Hematopoietic multipotent progenitor cell (in vitro differentiated cells): ENCODE measurements around the gene PDHX. TPM values are rescaled to one million over a fixed set of nuclear protein-coding genes. Genes with fewer than 3 reads are reported as not detected.

ENCODE experiments used
- DNase-seq, 3 donors: peaks; one replicate each; pipeline ENCODE4 v3.0.0-alpha.2; 2011 to 2015; ENCODE audit warnings: low read depth in 2 of 3, low spot score in 2 of 3
- small RNA-seq: library from RNA; depleted of rRNA; stranded (forward); fragments of <200 nt; gene quantifications from one replicate; pipeline ENCODE3, GENCODE V24; 2012
- total RNA-seq: library from RNA; depleted of rRNA; stranded (reverse); fragments of >200 nt; gene quantifications from one replicate; pipeline ENCODE4 v1.2.3, GENCODE V29; 2012

The PDHX gene
- total RNA-seq, 1 donor, result 15.6 TPM

DNA sequence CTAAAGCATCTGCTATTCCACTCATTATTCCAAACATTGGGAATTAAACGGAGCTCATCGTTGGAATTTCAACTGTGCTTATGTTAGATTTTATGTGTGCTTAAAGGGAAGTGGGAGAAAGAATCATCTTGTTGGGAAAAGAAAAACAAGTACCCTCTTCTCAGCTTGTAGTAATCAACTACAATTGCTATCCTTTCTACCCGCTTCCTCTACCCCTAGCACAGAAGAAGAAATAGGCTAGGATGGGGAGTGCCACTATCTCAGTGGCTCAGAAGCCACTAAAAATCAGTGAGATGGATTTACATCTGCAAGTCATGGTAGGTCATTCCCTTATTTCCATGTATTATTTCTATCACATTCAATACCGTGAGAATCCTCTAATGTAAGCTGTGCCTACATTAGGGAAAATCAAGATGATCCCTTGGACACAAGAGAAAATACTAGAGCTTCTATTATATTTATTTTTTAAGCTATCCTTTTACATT lies 124.7 kb downstream of the PDHX start:
- DNase-seq, result no peak

DNA sequence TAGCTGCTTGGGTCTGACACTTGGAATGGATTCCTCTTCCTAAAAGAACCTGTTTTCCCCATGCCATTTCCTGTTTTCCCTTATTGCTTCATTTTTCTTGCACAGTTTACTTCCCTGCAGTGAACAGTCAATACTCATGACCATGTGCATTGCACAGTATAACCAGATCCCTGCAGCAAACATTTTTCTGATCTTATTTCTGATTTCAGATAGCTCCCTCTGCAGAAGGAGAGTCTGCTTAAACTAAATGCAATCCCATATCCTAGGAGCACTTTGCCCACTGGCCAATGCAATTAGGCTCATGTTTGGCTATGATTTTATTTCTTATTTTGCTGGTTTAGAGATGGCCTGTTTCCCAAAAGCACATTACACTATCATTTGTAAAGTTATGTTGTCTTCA lies 125.8 kb downstream of the PDHX start:
- DNase-seq, result no peak

DNA sequence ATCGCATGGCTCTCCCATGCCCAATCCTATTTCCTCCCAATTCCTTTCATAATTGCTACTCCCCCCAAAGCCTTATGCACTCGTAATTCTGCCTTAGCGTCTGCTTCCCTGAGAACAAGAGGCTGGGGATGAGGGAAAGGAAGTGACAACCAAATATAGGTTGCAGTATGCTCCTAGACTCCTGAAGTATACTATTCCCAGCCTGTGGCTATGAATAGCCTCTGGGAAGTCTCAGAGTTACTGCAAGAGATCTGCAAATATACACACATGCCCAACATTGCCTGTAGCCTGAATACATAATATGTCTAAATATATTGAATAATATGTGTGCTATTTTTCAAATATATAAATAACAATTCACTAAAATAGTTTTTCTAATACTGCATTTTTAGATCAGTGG lies 126.5 kb downstream of the PDHX start:
- no peak for DNase-seq

DNA sequence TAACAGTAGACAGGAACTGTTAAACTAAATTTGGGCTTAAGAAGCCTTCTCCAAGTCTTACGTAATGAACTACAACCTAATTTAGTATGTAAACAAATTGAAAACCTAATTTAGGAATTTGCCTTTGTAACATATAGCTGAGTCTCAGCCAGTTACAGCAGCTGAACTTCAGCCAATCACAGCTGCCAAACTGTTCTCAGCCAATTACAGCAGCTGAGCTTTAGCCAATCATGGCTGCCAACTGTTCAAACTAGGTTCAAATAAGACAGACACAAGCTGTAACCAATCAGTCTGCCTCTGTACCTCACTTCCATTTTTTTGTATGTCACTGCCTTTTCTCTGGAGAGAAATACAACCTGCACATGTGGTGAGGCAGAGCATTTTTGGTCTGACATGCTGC lies 127.5 kb downstream of the PDHX start:
- DNase-seq, result peak in 1 of 3 donors; percentile 46

DNA sequence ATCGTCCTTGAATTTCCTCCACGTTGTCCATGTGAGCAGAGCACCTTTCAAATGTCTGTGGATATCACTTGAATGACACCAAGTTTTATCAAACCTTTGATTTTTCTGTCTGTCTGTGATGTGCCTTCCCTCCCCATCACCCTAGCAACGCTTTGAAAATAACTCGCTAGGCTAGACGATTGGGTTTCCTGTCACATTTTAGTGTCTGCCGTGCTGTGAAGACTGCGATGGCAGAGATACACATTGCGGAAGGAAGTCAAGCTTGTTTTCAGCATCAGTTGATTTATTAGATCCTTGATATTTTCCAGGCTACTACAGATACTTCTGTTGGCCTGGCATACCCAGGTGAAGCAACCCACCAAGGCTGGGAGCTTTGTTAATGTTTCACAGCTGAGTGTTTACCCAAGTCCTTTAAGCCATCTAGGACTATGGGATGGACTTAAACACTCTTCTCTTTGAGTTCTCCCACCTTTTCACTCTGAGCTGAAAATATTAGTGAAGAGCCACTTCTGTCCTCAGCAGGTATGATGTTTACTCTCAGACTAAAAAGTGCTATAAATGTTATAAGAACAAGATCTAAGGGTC lies 128.9 kb downstream of the PDHX start:
- peak; percentile 77 to 95 (median 87) for DNase-seq

Small RNAs within 50 kb of the gene (small RNA-seq; reads per million reads assigned to genes)
- gene MIR1343, result not detected

Other genes starting within 250 kb of the PDHX start
- gene APIP, start 239 bp upstream of the PDHX start, total RNA-seq, result 12.4 TPM
- gene CD44, start 222.6 kb downstream of the PDHX start, total RNA-seq, result 616 TPM